ENCODE measurements around the gene NDUFB5. TPM values are rescaled to one million over a fixed set of nuclear protein-coding genes. Genes with fewer than 3 reads are reported as not detected.
A peak's percentile ranks its signal among the peaks of the same experiment; 100 is the strongest.

NDUFB5 gene
- total RNA-seq, result 63.5 and 67.3 TPM in 2 replicates

DNA sequence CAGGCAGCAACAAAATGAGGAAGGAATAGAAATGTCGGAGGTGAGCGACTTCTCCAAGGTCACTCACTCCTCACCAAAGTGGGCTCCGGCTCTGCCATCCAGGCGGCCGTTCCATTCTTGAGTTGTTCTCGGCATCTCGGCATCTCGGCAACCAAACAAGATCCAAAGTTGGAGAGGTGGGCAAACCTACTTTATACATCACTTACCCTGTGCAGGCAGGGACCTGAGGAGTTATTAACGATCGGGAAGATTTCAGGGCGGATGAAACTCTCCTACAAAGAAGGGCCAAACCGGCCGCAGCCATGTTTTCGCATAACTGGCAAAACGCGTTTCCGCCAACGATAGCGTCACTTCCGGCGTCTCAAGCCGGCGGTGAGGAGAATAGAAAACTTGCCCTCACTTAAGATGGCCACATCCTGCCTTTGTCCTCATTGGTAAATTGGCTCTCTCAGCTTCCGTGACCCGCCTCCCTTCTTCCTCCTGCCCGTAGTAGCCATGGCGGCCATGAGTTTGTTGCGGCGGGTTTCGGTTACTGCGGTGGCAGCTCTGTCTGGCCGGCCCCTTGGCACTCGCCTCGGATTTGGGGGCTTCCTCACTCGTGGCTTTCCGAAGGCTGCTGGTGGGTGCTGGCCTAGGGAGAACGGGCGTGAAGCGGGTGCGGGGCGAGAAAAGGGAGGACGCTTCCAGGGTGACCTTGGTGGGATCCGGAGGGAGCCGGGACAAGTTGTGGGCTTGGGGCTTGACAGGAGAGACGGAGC, at the start of gene NDUFB5, which contains the start of gene MRPL47:
TSS of gene NDUFB5 (plus strand) at position 474 of the 758 bp plus-strand sequence. CDS start at position 496, 22 bp downstream.
TSS of gene MRPL47 (minus strand) at position 318 of the 758 bp plus-strand sequence. CDS start at position 304, 14 bp downstream.
- no peaks in the 10 kb centered on the region for H3K9me3 Mint-ChIP-seq
- H3K4me1 Mint-ChIP-seq, result peaks cover 51% of the 10 kb centered on the region

DNA sequence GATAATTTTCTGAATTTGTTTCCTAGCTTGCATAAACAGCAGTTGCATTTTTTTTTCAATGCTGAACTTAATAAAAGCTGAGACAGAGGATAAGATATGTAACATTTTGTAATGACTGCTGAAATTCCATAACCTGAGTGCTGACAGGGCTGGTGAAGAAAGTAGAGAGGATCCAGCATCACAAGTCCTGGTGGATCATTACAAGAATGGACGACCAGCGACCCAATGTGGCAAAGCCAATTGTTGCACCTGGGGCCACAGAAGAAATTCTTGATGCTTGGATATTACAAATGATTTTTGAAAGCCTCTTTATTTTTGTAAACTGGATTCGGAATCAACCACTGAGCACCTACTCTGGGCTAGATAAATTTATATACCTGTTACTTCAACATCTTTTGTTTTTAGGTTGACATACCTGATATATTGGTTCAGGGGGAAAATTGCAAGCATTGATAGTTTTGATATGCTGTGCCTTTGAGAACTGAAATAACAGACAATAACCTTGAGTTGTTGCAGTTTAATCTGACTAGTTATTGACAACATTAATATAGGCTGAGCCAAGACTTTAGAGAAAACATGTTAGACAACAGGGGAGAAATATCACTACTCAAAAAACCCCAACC, 45.7 kb upstream of the NDUFB5 start:
- peaks cover 8% of the 10 kb centered on the region for H3K36me3 Mint-ChIP-seq (ENCODE audit: low read depth)
- no peaks in the 10 kb centered on the region for H3K27me3 Mint-ChIP-seq
- ATAC-seq (ENCODE audit: low read depth) (no peak), DNase-seq (no peak)
- no peaks in the 10 kb centered on the region for H3K9me3 Mint-ChIP-seq
- no peak overlapping the region for H3K27ac Mint-ChIP-seq
- peaks cover 8% of the 10 kb centered on the region for H3K4me1 Mint-ChIP-seq
- no peak overlapping the region for H3K4me3 Mint-ChIP-seq
- peak; percentile 25 for TF ChIP-seq CTCF (IDR thresholded peaks at IDR 0.05)
- intact Hi-C loops (cut with micrococcal nuclease), result loop anchor here (1.0 to 2.0 kb wide), 5 partner anchors 138 to 1122 kb away; no protein-coding TSS in a partner anchor
- CTCF ChIA-PET, result interaction anchor here (1.1 to 1.8 kb wide), 5 partner anchors 112 to 243 kb away, joined by 3 to 6 read pairs (median 5); no protein-coding TSS in a partner anchor
- POLR2A ChIA-PET, result interaction anchor here (0.6 to 0.7 kb wide), 2 partner anchors 102 to 411 kb away, joined by 5 to 6 read pairs; no protein-coding TSS in a partner anchor

More for the DNA sequence above, at the start of gene NDUFB5, which contains the start of gene MRPL47:
- Mint-ChIP-seq H3K36me3 (ENCODE audit: low read depth) (peaks cover 42% of the 10 kb centered on the region), H3K27me3 (no peaks in the 10 kb centered on the region), H3K4me3 (peak within 1 kb of the TSS; percentile 99), H3K27ac (peak within 1 kb of the TSS; percentile 99)
- POLR2A ChIA-PET, result interaction anchor here (0.6 to 1.5 kb wide), 11 partner anchors 8 to 997 kb away, joined by 3 to 27 read pairs (median 3); partner anchors contain the start of genes ACTL6A, MFN1, TTC14 and USP13
- intact Hi-C loops (cut with micrococcal nuclease), result loop anchor here (1.0 to 5.0 kb wide), 8 partner anchors 42 to 1308 kb away; partner anchors contain the start of genes ACTL6A, FXR1, MFN1 and ZNF639
- CTCF ChIA-PET, result no interaction called here
- peak; percentile 82 for DNase-seq
- peak; percentile 96 for ATAC-seq (ENCODE audit: low read depth)
- TF ChIP-seq CTCF (IDR thresholded peaks at IDR 0.05), result no peak

DNA sequence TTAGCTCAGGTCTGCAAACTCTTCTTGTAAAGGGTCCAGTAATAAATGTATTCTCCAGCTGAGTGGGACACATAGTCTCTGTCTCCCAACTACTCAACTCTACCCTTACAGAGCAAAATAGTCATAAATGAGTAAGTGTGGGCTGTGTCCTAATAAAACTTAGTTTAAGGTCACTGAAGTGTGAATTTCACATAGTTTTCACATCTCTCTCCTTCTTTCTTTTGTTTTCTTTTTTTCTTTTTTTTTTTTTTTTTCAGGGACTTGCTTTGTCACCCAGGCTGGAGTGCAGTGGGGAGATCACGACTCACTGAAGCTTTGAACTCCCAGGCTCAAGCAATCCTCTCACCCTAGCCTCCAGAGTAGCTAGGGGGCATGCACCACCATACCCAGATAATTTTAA, 43.8 kb upstream of the NDUFB5 start:
- H3K4me1 Mint-ChIP-seq, result peaks cover 23% of the 10 kb centered on the region
- ChIA-PET POLR2A (interaction anchor here (1.0 kb wide), 1 partner anchor 127 kb away, joined by 9 read pairs; no protein-coding TSS in a partner anchor), CTCF (interaction anchor here (0.6 to 1.4 kb wide), 4 partner anchors 99 to 239 kb away, joined by 3 to 6 read pairs (median 4); no protein-coding TSS in a partner anchor)
- no peaks in the 10 kb centered on the region for H3K27me3 Mint-ChIP-seq
- H3K4me3 Mint-ChIP-seq, result no peak overlapping the region
- no peak for ATAC-seq (ENCODE audit: low read depth)
- H3K9me3 Mint-ChIP-seq, result no peaks in the 10 kb centered on the region
- H3K36me3 Mint-ChIP-seq (ENCODE audit: low read depth), result peaks cover 8% of the 10 kb centered on the region
- H3K27ac Mint-ChIP-seq, result no peak overlapping the region
- intact Hi-C loops (cut with micrococcal nuclease), result no loop called here
- DNase-seq, result no peak
- no peak for TF ChIP-seq CTCF (IDR thresholded peaks at IDR 0.05)

GRCh38 chr3:179562591-179563270, 41.9 kb upstream of the NDUFB5 start, which contains the start of gene ACTL6A:
ACTL6A (plus strand) TSS chr3:179562926; CDS start chr3:179563093, 167 bp downstream.
- intact Hi-C loops (cut with micrococcal nuclease), result loop anchor here (1.0 to 2.0 kb wide), 12 partner anchors 42 to 1350 kb away; partner anchors contain the start of genes FXR1, GNB4, MRPL47 and NDUFB5
- no peaks in the 10 kb centered on the region for H3K9me3 Mint-ChIP-seq
- H3K27me3 Mint-ChIP-seq, result no peaks in the 10 kb centered on the region
- peaks cover 24% of the 10 kb centered on the region for H3K4me1 Mint-ChIP-seq
- ChIA-PET POLR2A (interaction anchor here (0.5 to 2.0 kb wide), 16 partner anchors 42 to 491 kb away, joined by 3 to 22 read pairs (median 4); partner anchors contain the start of genes GNB4, MFN1, MRPL47 and NDUFB5), CTCF (interaction anchor here (0.8 to 2.2 kb wide), 7 partner anchors 120 to 547 kb away, joined by 3 to 14 read pairs (median 3); no protein-coding TSS in a partner anchor)
- peak; percentile 92 for ATAC-seq (ENCODE audit: low read depth)
- peaks cover 8% of the 10 kb centered on the region for H3K36me3 Mint-ChIP-seq (ENCODE audit: low read depth)
- H3K4me3 Mint-ChIP-seq, result peak within 1 kb of the TSS; percentile 99
- TF ChIP-seq CTCF (IDR thresholded peaks at IDR 0.05), result no peak
- H3K27ac Mint-ChIP-seq, result peak within 1 kb of the TSS; percentile 97
- peak; percentile 94 for DNase-seq
